GM12874 (cell line): ENCODE results near the gene SUPT7L.

Source experiments
- TF ChIP-seq, protein P1 (sequence below): IDR thresholded peaks from 2 replicates; pipeline ENCODE4 v1.5.1; 2011; ENCODE audit warnings: low read depth, mild to moderate bottlenecking, control low read depth, low read length, moderate library complexity; ENCODE audit not compliant: insufficient read depth

SUPT7L gene

DNA sequence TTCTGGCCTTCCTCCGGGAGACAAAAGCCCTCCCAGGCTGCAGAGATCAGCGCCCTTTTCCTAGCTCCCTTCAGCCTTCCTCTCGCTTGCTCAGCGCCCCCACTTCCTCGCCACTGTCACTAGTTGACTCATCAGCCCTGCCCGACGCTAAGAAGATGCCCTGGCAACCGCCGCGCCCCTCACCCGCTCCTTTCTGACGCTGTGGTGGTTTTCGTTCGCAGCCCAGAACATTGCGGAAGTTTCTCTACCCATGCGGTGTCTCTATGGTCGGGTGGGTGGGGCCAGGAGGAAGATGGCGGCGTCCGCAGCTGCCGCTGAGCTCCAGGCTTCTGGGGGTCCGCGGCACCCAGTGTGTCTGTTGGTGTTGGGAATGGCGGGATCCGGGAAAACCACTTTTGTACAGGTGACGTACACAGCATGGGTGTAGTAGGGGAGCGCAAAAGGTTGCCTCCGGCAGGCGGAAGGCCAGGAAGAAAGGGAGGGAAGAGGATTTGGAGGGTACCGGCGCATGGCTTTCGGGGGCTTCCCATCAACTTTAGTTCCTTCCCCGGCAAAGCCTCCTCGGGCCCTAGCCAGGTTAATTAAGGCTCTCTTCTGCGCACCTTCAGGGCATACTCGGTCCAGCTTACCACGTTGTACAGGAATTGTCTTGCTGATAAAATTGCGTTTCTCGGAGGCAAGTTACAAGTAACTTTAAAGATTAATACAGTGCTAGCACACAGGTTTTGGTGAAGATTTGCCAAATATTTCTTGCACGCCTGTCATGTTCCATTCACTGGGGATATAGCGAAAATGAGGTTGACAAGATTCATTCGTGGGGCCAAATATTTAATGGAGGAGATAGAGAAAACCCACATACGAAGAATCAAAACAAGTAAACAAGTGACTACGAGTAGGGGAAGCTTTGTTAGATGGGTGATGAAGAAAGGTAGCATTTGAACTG is 34.4 kb downstream of the SUPT7L start, which contains the start of the genes CCDC121 and GPN1:
Gene CCDC121, minus strand, starts transcription at position 246 of the 943 bp plus-strand sequence. CDS start 1,213 bp downstream, outside the sequence.
Gene GPN1, plus strand, starts transcription at position 284 of the 943 bp plus-strand sequence. Its CDS starts 9 bp downstream, at position 293.
- TF ChIP-seq, protein P1, sequence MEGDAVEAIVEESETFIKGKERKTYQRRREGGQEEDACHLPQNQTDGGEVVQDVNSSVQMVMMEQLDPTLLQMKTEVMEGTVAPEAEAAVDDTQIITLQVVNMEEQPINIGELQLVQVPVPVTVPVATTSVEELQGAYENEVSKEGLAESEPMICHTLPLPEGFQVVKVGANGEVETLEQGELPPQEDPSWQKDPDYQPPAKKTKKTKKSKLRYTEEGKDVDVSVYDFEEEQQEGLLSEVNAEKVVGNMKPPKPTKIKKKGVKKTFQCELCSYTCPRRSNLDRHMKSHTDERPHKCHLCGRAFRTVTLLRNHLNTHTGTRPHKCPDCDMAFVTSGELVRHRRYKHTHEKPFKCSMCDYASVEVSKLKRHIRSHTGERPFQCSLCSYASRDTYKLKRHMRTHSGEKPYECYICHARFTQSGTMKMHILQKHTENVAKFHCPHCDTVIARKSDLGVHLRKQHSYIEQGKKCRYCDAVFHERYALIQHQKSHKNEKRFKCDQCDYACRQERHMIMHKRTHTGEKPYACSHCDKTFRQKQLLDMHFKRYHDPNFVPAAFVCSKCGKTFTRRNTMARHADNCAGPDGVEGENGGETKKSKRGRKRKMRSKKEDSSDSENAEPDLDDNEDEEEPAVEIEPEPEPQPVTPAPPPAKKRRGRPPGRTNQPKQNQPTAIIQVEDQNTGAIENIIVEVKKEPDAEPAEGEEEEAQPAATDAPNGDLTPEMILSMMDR = no peak

DNA sequence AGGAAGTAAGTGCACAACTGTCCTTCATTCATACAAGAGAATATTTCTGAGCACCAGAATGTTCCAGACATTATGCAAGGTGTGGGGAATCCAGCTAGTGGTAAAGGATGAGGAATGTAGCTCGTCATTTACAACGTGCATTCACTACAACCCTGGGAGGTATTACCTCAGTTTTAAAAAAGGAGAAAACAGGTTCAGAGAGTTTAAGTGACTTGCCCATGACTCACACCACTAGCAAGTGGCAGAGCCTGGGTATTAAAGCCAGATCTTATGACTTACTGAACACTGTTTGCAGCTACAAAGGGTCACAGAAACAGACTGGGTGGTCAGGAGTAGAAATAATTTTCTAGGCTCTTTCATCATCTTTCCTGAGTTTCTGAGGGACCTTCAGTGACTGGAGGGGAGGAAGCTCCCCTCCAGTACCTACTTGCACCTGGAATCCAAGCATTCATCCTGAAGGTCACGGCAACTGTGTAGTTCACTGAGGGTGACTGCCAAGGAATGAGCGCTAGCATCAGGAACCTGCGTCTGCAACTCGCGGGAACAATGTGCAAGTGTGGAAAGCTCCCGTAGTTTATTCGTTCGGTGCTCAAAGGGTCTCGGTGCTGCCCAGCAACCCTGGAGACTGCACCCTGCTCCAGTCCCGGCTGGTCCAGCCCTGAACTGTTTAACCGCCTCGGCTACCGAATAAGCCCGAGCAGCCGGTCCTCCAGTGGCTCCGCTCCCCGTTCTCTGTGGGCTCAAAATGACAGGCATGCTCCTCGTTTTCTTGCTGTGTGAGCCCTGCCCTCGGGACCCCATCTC is 35.2 kb downstream of the SUPT7L start:
- TF ChIP-seq, protein P1 = no peak

DNA sequence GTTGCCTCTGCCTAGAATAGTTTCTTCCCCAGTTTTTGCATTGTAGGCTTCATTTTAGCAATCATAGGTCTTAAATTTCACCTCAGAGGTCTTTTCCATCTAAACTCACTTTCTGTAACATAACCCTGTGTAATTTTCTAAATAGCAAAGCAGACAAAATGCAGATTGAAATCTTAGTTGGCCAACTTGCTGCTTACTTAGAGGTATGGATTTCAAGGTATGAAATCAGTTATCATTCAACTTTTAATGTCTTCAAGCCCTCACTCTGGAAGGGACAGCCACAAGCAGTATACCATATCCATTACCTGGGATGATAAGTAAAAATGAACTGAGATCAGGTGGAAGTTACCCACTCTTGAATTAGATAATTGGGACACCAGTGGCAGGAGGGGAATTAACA is 38.5 kb downstream of the SUPT7L start:
- TF ChIP-seq, protein P1 = no peak

DNA sequence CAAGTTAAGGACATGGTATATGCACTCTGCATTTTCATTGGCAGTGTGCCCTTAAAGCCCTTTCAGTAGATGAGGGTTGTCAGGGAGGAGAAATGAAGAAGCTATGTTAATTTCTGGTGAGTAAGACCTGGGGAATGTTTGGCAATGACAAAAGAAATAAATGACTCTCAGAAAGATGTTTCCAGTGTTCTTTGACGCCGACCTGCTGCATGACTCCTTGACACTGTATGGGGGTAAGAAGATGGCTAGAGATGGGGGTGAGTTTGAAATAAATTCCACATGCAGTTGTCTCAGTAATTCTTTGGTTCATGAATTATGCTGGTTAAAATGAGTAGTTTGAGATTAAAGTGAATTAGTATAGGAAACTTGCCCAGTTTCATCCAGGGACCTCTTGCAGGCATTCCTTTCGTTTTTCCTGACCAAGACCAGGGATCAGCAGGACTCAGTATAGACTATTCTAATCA is 40.5 kb downstream of the SUPT7L start:
- TF ChIP-seq, protein P1 = no peak

DNA sequence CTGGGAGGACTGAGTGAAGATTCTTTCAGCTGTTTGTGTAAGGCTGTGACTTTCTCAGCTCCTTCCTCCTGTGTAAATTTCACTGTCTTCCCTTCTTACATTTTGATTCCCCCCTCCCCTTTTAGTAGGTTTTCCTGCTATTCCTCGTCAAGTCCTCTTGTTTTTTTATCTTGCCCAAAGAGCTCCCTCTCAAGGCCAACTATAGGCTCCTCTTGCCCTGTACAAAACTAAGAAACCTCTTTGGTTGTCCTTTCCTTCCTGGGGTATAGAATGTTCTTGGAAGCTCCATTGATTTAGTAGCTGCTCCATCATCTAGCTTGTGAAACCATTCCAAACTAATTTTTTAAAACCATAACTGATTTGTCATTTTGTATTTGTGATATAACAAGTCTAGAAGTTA is 41.9 kb downstream of the SUPT7L start:
- TF ChIP-seq, protein P1 = no peak

DNA sequence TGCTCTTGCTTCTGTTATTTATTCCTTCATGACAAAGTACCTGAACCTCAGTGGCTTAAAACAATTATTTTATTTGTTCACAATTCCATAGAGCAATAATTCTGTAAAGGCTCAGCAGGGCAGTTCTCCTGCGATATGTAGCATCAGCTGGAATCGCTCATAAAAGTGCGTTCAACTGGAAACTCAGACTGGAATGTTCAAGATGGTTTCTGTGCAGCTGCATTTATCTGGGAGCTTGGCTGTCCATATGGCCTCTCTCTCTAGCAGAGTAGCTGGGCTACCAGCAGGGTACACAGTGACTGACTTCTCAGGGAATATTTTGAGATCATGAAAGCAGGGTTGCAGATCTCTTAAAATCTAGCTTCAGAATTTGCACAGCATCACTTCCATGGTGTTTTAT is 48.1 kb downstream of the SUPT7L start:
- TF ChIP-seq, protein P1 = no peak

DNA sequence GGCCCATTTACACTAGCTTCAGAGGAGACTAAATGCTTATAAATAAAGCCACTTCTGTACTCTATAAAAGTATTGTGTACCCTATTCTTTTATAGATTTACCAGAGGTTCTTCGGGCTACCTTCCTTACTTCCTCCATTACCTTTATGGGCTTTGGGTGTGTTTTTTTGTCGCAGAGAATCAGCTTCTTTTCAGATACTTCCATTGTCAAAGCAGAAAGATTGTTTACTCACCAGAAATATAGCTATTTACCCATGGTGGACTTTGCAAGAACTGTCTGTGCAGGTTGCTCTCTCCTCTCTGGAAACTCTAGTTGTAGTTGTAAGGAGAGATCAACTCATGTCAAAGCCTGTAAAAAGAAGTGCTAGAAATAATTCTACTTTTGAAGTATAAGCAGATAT is 49.4 kb downstream of the SUPT7L start:
- TF ChIP-seq, protein P1 = no peak
